ENCODE results near the gene SLC22A15. TPM values are rescaled to one million over a fixed set of nuclear protein-coding genes. Genes with fewer than 3 reads are reported as not detected.
A peak's percentile ranks its signal among the peaks of the same experiment; 100 is the strongest.
"Not testable (repeated sequence)": the region's sequence is repeated elsewhere in the genome, so short reads cannot be mapped to it uniquely, and the experiment has no call there.

SLC22A15 gene
- total RNA-seq, 1 donor from 2014 or later = 4.5 TPM

GRCh38 chr1:116044071-116044470 lies 67.8 kb downstream of the SLC22A15 start:
- Mint-ChIP-seq H3K9me3 (ENCODE audit: unreplicated experiment) (peaks cover 21% of the 10 kb centered on the region), H3K27ac (ENCODE audit: unreplicated experiment) (no peak overlapping the region), H3K4me3 (ENCODE audit: unreplicated experiment) (no peak overlapping the region), H3K27me3 (ENCODE audit: unreplicated experiment) (no peaks in the 10 kb centered on the region), H3K36me3 (ENCODE audit: unreplicated experiment) (peaks cover 22% of the 10 kb centered on the region), H3K4me1 (ENCODE audit: unreplicated experiment) (no peaks in the 10 kb centered on the region)
- TF ChIP-seq CTCF (IDR thresholded peaks at IDR 0.05) = no peak
- DNase-seq (ENCODE audit: extremely low spot score, unreplicated experiment) = no peak

- DNase-seq (ENCODE audit: extremely low spot score, unreplicated experiment); H3K27ac Mint-ChIP-seq (ENCODE audit: unreplicated experiment); H3K4me3 Mint-ChIP-seq (ENCODE audit: unreplicated experiment); H3K4me1 Mint-ChIP-seq (ENCODE audit: unreplicated experiment); H3K27me3 Mint-ChIP-seq (ENCODE audit: unreplicated experiment): not testable (repeated sequence)
- peaks cover 45% of the 10 kb centered on the region for H3K9me3 Mint-ChIP-seq (ENCODE audit: unreplicated experiment)
- peaks cover 24% of the 10 kb centered on the region for H3K36me3 Mint-ChIP-seq (ENCODE audit: unreplicated experiment)
Measured at GRCh38 chr1:116046933-116047332, 70.6 kb downstream of the SLC22A15 start.

GRCh38 chr1:116051896-116052295 lies 75.6 kb downstream of the SLC22A15 start:
- DNase-seq (ENCODE audit: extremely low spot score, unreplicated experiment); H3K4me3 Mint-ChIP-seq (ENCODE audit: unreplicated experiment); H3K27ac Mint-ChIP-seq (ENCODE audit: unreplicated experiment); H3K4me1 Mint-ChIP-seq (ENCODE audit: unreplicated experiment); H3K27me3 Mint-ChIP-seq (ENCODE audit: unreplicated experiment); H3K36me3 Mint-ChIP-seq (ENCODE audit: unreplicated experiment): not testable (repeated sequence)
- peaks cover 43% of the 10 kb centered on the region for H3K9me3 Mint-ChIP-seq (ENCODE audit: unreplicated experiment)

GRCh38 chr1:116062201-116062600 lies 85.9 kb downstream of the SLC22A15 start:
- DNase-seq (ENCODE audit: extremely low spot score, unreplicated experiment) = no peak
- no peak for TF ChIP-seq CTCF (IDR thresholded peaks at IDR 0.05)
- Mint-ChIP-seq H3K36me3 (ENCODE audit: unreplicated experiment) (peaks cover 11% of the 10 kb centered on the region), H3K27me3 (ENCODE audit: unreplicated experiment) (no peaks in the 10 kb centered on the region), H3K27ac (ENCODE audit: unreplicated experiment) (no peak overlapping the region), H3K9me3 (ENCODE audit: unreplicated experiment) (peaks cover 20% of the 10 kb centered on the region), H3K4me1 (ENCODE audit: unreplicated experiment) (peaks cover 8% of the 10 kb centered on the region), H3K4me3 (ENCODE audit: unreplicated experiment) (no peak overlapping the region)

GRCh38 chr1:116064616-116065015 lies 88.3 kb downstream of the SLC22A15 start:
- Mint-ChIP-seq H3K36me3 (ENCODE audit: unreplicated experiment) (peaks cover 14% of the 10 kb centered on the region), H3K9me3 (ENCODE audit: unreplicated experiment) (peaks cover 4% of the 10 kb centered on the region), H3K4me1 (ENCODE audit: unreplicated experiment) (peaks cover 21% of the 10 kb centered on the region), H3K27ac (ENCODE audit: unreplicated experiment) (peak overlapping the region; percentile 16), H3K27me3 (ENCODE audit: unreplicated experiment) (no peaks in the 10 kb centered on the region), H3K4me3 (ENCODE audit: unreplicated experiment) (no peak overlapping the region)
- no peak for DNase-seq (ENCODE audit: extremely low spot score, unreplicated experiment)
- no peak for TF ChIP-seq CTCF (IDR thresholded peaks at IDR 0.05)

GRCh38 chr1:116066868-116067565 lies 90.7 kb downstream of the SLC22A15 start:
- Mint-ChIP-seq H3K27ac (ENCODE audit: unreplicated experiment) (peak overlapping the region; percentile 94), H3K4me3 (ENCODE audit: unreplicated experiment) (no peak overlapping the region), H3K4me1 (ENCODE audit: unreplicated experiment) (peaks cover 21% of the 10 kb centered on the region), H3K9me3 (ENCODE audit: unreplicated experiment) (no peaks in the 10 kb centered on the region), H3K27me3 (ENCODE audit: unreplicated experiment) (no peaks in the 10 kb centered on the region), H3K36me3 (ENCODE audit: unreplicated experiment) (peaks cover 15% of the 10 kb centered on the region)
- TF ChIP-seq CTCF (IDR thresholded peaks at IDR 0.05) = no peak
- no peak for DNase-seq (ENCODE audit: extremely low spot score, unreplicated experiment)

Data from osteocyte (in vitro differentiated cells).